ENCODE measurements around the gene PREB. TPM values are rescaled to one million over a fixed set of nuclear protein-coding genes. Genes with fewer than 3 reads are reported as not detected.

Gene PREB
- total and polyA plus RNA-seq, 3 experiments from 2014 or later, result 68.6 to 80.6 (median 79.5) TPM

- Mint-ChIP-seq H3K36me3 (no peaks in the 10 kb centered on the region), H3K27me3 (peaks cover 12 to 29% of the 10 kb centered on the region in 2 donors), H3K4me1 (no peaks in the 10 kb centered on the region), H3K27ac (no peak overlapping the region), H3K4me3 (no peak overlapping the region), H3K9me3 (no peaks in the 10 kb centered on the region)
- Histone ChIP-seq H3K27ac (ENCODE audit: low read depth, low read length) (no peak overlapping the region), H3K4me1 (ENCODE audit: insufficient read depth, low read length) (no peaks in the 10 kb centered on the region), H3K9me3 (ENCODE audit: low read length) (no peaks in the 10 kb centered on the region), H3K36me3 (ENCODE audit: insufficient read depth, low read length) (no peaks in the 10 kb centered on the region), H3K4me3 (ENCODE audit: low read length) (no peak overlapping the region), H3K27me3 (ENCODE audit: insufficient read depth, low read length, poor library complexity, severe bottlenecking) (peaks cover 4% of the 10 kb centered on the region)
- no peak for DNase-seq
- ChIA-PET CTCF (interaction anchor here (1.2 kb wide), 2 partner anchors 9 to 171 kb away, joined by 3 to 4 read pairs; no protein-coding TSS in a partner anchor), POLR2A (interaction anchor here (0.7 kb wide), 1 partner anchor 77 kb away, joined by 3 read pairs; no protein-coding TSS in a partner anchor)
These were observed 25.4 kb downstream of the PREB start for GRCh38 chr2:27109083-27109482.

- Mint-ChIP-seq H3K27me3 (peaks cover 10 to 32% of the 10 kb centered on the region in 2 donors), H3K4me1 (no peaks in the 10 kb centered on the region), H3K36me3 (no peaks in the 10 kb centered on the region), H3K4me3 (no peak overlapping the region), H3K9me3 (no peaks in the 10 kb centered on the region), H3K27ac (peak overlapping the region in 1 of 8 donors; percentile 41)
- H3K9me3 ChIP-seq (ENCODE audit: low read length), result no peaks in the 10 kb centered on the region
- peaks cover 4% of the 10 kb centered on the region for H3K27me3 ChIP-seq (ENCODE audit: insufficient read depth, low read length, poor library complexity, severe bottlenecking)
- H3K36me3 ChIP-seq (ENCODE audit: insufficient read depth, low read length), result no peaks in the 10 kb centered on the region
- no peak overlapping the region for H3K4me3 ChIP-seq (ENCODE audit: low read length)
- ChIA-PET CTCF (interaction anchor here (1.2 kb wide), 2 partner anchors 8 to 172 kb away, joined by 3 to 4 read pairs; no protein-coding TSS in a partner anchor), POLR2A (no interaction called here)
- no peak for DNase-seq
- H3K27ac ChIP-seq (ENCODE audit: low read depth, low read length), result no peak overlapping the region
- no peaks in the 10 kb centered on the region for H3K4me1 ChIP-seq (ENCODE audit: insufficient read depth, low read length)
These were observed 26.2 kb downstream of the PREB start for GRCh38 chr2:27108221-27108620.

- Mint-ChIP-seq H3K4me3 (no peak overlapping the region), H3K9me3 (no peaks in the 10 kb centered on the region), H3K4me1 (no peaks in the 10 kb centered on the region), H3K36me3 (no peaks in the 10 kb centered on the region), H3K27ac (no peak overlapping the region), H3K27me3 (peaks cover 10 to 32% of the 10 kb centered on the region in 2 donors)
- Histone ChIP-seq H3K27me3 (ENCODE audit: insufficient read depth, low read length, poor library complexity, severe bottlenecking) (peaks cover 4% of the 10 kb centered on the region), H3K9me3 (ENCODE audit: low read length) (no peaks in the 10 kb centered on the region), H3K4me1 (ENCODE audit: insufficient read depth, low read length) (no peaks in the 10 kb centered on the region), H3K4me3 (ENCODE audit: low read length) (no peak overlapping the region), H3K36me3 (ENCODE audit: insufficient read depth, low read length) (no peaks in the 10 kb centered on the region), H3K27ac (ENCODE audit: low read depth, low read length) (no peak overlapping the region)
- ChIA-PET POLR2A (no interaction called here), CTCF (interaction anchor here (1.0 to 1.2 kb wide), 2 partner anchors 86 to 159 kb away, joined by 3 read pairs; no protein-coding TSS in a partner anchor)
- DNase-seq, result no peak
These were observed 28.5 kb downstream of the PREB start for GRCh38 chr2:27105981-27106380.

GRCh38 chr2:27102329-27102728, 32.1 kb downstream of the PREB start:
- H3K27me3 Mint-ChIP-seq, result peaks cover 6 to 26% of the 10 kb centered on the region in 2 donors
- no peaks in the 10 kb centered on the region for H3K4me1 ChIP-seq (ENCODE audit: insufficient read depth, low read length)
- no peaks in the 10 kb centered on the region for H3K36me3 ChIP-seq (ENCODE audit: insufficient read depth, low read length)
- no peaks in the 10 kb centered on the region for H3K9me3 Mint-ChIP-seq
- H3K4me1 Mint-ChIP-seq, result no peaks in the 10 kb centered on the region
- no peak for DNase-seq
- H3K27ac Mint-ChIP-seq, result no peak overlapping the region
- H3K4me3 Mint-ChIP-seq, result no peak overlapping the region
- peaks cover 0 to 1% (median 0%) of the 10 kb centered on the region in 3 donors for H3K36me3 Mint-ChIP-seq
- no peaks in the 10 kb centered on the region for H3K9me3 ChIP-seq (ENCODE audit: low read length)
- H3K4me3 ChIP-seq (ENCODE audit: low read length), result no peak overlapping the region
- CTCF ChIA-PET, result interaction anchor here (1.2 to 5.6 kb wide), 4 partner anchors 14 to 201 kb away, joined by 3 to 42 read pairs (median 6); partner anchors contain the start of genes DNAJC5G and TRIM54
- H3K27ac ChIP-seq (ENCODE audit: low read depth, low read length), result no peak overlapping the region
- POLR2A ChIA-PET, result no interaction called here
- peaks cover 4% of the 10 kb centered on the region for H3K27me3 ChIP-seq (ENCODE audit: insufficient read depth, low read length, poor library complexity, severe bottlenecking)

- ChIA-PET CTCF (interaction anchor here (1.3 to 5.6 kb wide), 7 partner anchors 9 to 203 kb away, joined by 4 to 42 read pairs (median 5); partner anchors contain the start of genes DNAJC5G, KHK and TRIM54), POLR2A (no interaction called here)
- no peak overlapping the region for H3K27ac Mint-ChIP-seq
- no peaks in the 10 kb centered on the region for H3K27me3 ChIP-seq (ENCODE audit: insufficient read depth, low read length, poor library complexity, severe bottlenecking)
- no peaks in the 10 kb centered on the region for H3K9me3 Mint-ChIP-seq
- no peak overlapping the region for H3K27ac ChIP-seq (ENCODE audit: low read depth, low read length)
- H3K27me3 Mint-ChIP-seq, result peaks cover 2 to 12% of the 10 kb centered on the region in 2 donors
- H3K4me3 Mint-ChIP-seq, result no peak overlapping the region
- peaks cover 7 to 15% (median 12%) of the 10 kb centered on the region in 3 donors for H3K4me1 Mint-ChIP-seq
- H3K4me3 ChIP-seq (ENCODE audit: low read length), result no peak overlapping the region
- H3K36me3 ChIP-seq (ENCODE audit: insufficient read depth, low read length), result no peaks in the 10 kb centered on the region
- peaks cover 8% of the 10 kb centered on the region for H3K4me1 ChIP-seq (ENCODE audit: insufficient read depth, low read length)
- DNase-seq, result no peak
- H3K36me3 Mint-ChIP-seq, result peaks cover 0 to 1% (median 0%) of the 10 kb centered on the region in 3 donors
- no peaks in the 10 kb centered on the region for H3K9me3 ChIP-seq (ENCODE audit: low read length)
These were observed 34.4 kb downstream of the PREB start for GRCh38 chr2:27100036-27100435.

- H3K27me3 Mint-ChIP-seq, result peaks cover 2 to 6% of the 10 kb centered on the region in 2 donors
- Histone ChIP-seq H3K4me1 (ENCODE audit: insufficient read depth, low read length) (peaks cover 8% of the 10 kb centered on the region), H3K9me3 (ENCODE audit: low read length) (no peaks in the 10 kb centered on the region), H3K4me3 (ENCODE audit: low read length) (no peak overlapping the region), H3K27ac (ENCODE audit: low read depth, low read length) (no peak overlapping the region), H3K27me3 (ENCODE audit: insufficient read depth, low read length, poor library complexity, severe bottlenecking) (no peaks in the 10 kb centered on the region), H3K36me3 (ENCODE audit: insufficient read depth, low read length) (no peaks in the 10 kb centered on the region)
- no peak overlapping the region for H3K27ac Mint-ChIP-seq
- no peak overlapping the region for H3K4me3 Mint-ChIP-seq
- CTCF ChIA-PET, result interaction anchor here (1.0 to 5.6 kb wide), 8 partner anchors 9 to 204 kb away, joined by 3 to 42 read pairs (median 4); partner anchors contain the start of genes DNAJC5G, KHK and TRIM54
- H3K9me3 Mint-ChIP-seq, result no peaks in the 10 kb centered on the region
- POLR2A ChIA-PET, result no interaction called here
- DNase-seq, result no peak
- peaks cover 7 to 15% (median 12%) of the 10 kb centered on the region in 3 donors for H3K4me1 Mint-ChIP-seq
- H3K36me3 Mint-ChIP-seq, result peaks cover 0 to 1% (median 0%) of the 10 kb centered on the region in 3 donors
These were observed 35.0 kb downstream of the PREB start for GRCh38 chr2:27099334-27099955.

- Mint-ChIP-seq H3K9me3 (no peaks in the 10 kb centered on the region), H3K27me3 (no peaks in the 10 kb centered on the region), H3K36me3 (peaks cover 0 to 1% (median 0%) of the 10 kb centered on the region in 3 donors), H3K27ac (peak overlapping the region in 1 of 8 donors; percentile 97), H3K4me3 (no peak overlapping the region), H3K4me1 (peaks cover 7 to 15% (median 12%) of the 10 kb centered on the region in 3 donors)
- ChIA-PET CTCF (interaction anchor here (1.1 kb wide), 1 partner anchor 182 kb away, joined by 5 read pairs; no protein-coding TSS in a partner anchor), POLR2A (no interaction called here)
- Histone ChIP-seq H3K27me3 (ENCODE audit: insufficient read depth, low read length, poor library complexity, severe bottlenecking) (no peaks in the 10 kb centered on the region), H3K9me3 (ENCODE audit: low read length) (no peaks in the 10 kb centered on the region), H3K27ac (ENCODE audit: low read depth, low read length) (no peak overlapping the region), H3K4me1 (ENCODE audit: insufficient read depth, low read length) (peaks cover 8% of the 10 kb centered on the region), H3K4me3 (ENCODE audit: low read length) (no peak overlapping the region), H3K36me3 (ENCODE audit: insufficient read depth, low read length) (no peaks in the 10 kb centered on the region)
- DNase-seq, result no peak
These were observed 37.1 kb downstream of the PREB start for GRCh38 chr2:27097341-27097740.

- Mint-ChIP-seq H3K27ac (no peak overlapping the region), H3K9me3 (no peaks in the 10 kb centered on the region), H3K4me1 (peaks cover 7 to 15% (median 12%) of the 10 kb centered on the region in 3 donors), H3K27me3 (no peaks in the 10 kb centered on the region), H3K36me3 (peaks cover 0 to 1% (median 0%) of the 10 kb centered on the region in 3 donors), H3K4me3 (peak overlapping the region in 1 of 7 donors; percentile 76)
- Histone ChIP-seq H3K9me3 (ENCODE audit: low read length) (no peaks in the 10 kb centered on the region), H3K36me3 (ENCODE audit: insufficient read depth, low read length) (no peaks in the 10 kb centered on the region), H3K27me3 (ENCODE audit: insufficient read depth, low read length, poor library complexity, severe bottlenecking) (no peaks in the 10 kb centered on the region), H3K4me1 (ENCODE audit: insufficient read depth, low read length) (peaks cover 8% of the 10 kb centered on the region), H3K4me3 (ENCODE audit: low read length) (no peak overlapping the region), H3K27ac (ENCODE audit: low read depth, low read length) (no peak overlapping the region)
- ChIA-PET POLR2A (interaction anchor here (1.2 kb wide), 1 partner anchor 10 kb away, joined by 3 read pairs; the partner anchor contains the start of gene KHK), CTCF (interaction anchor here (1.1 kb wide), 1 partner anchor 183 kb away, joined by 5 read pairs; no protein-coding TSS in a partner anchor)
- no peak for DNase-seq
These were observed 37.6 kb downstream of the PREB start for GRCh38 chr2:27096748-27097297.

All from CD8-positive, alpha-beta memory T cell (primary cell).